Neural progenitor cell (in vitro differentiated cells): ENCODE data around the gene SRSF1. TPM values are rescaled to one million over a fixed set of nuclear protein-coding genes. Genes with fewer than 3 reads are reported as not detected.

Source experiments
- DNase-seq: peaks from one replicate; pipeline ENCODE4 v3.0.0-alpha.2; 2016; ENCODE audit warnings: low spot score
- H2AFZ ChIP-seq: fragments of 200-600 bp; sonication (generic); replicated peaks from 2 replicates; pipeline ENCODE4 v1.6.1; 2016; ENCODE audit warnings: antibody characterized with exemption
- H3F3A ChIP-seq: fragments of 200-600 bp; sonication (generic); 2 replicates; pipeline ENCODE4 v1.6.1; 2016; ENCODE audit warnings: antibody characterized with exemption, low read depth
- H3K27ac ChIP-seq: fragments of 200-600 bp; sonication (generic); 2 replicates; pipeline ENCODE4 v1.5.1; 2016; ENCODE audit warnings: mild to moderate bottlenecking
- H3K27me3 ChIP-seq: fragments of 200-600 bp; sonication (generic); 2 replicates; pipeline ENCODE4 v1.6.1; 2016; ENCODE audit warnings: mild to moderate bottlenecking, moderate library complexity
- H3K36me3 ChIP-seq: fragments of 200-600 bp; sonication (generic); 2 replicates; pipeline ENCODE4 v1.5.1; 2016
- H3K4me1 ChIP-seq: fragments of 200-600 bp; sonication (generic); 2 replicates; pipeline ENCODE4 v1.6.1; 2016; ENCODE audit warnings: mixed run types
- H3K4me2 ChIP-seq: fragments of 200-600 bp; sonication (generic); 2 replicates; pipeline ENCODE4 v1.6.1; 2016
- H3K4me3 ChIP-seq: fragments of 200-600 bp; sonication (generic); 2 replicates; pipeline ENCODE4 v1.5.1; 2016
- H3K79me2 ChIP-seq: fragments of 200-600 bp; sonication (generic); 2 replicates; pipeline ENCODE4 v1.6.1; 2016; ENCODE audit warnings: low read depth
- H3K9ac ChIP-seq: fragments of 200-600 bp; sonication (generic); 2 replicates; pipeline ENCODE4 v1.6.1; 2016
- H3K9me3 ChIP-seq: fragments of 200-600 bp; sonication (generic); 2 replicates; pipeline ENCODE4 v1.5.1; 2016; ENCODE audit warnings: low read depth
- H4K20me1 ChIP-seq: fragments of 200-600 bp; sonication (generic); 2 replicates; pipeline ENCODE4 v1.6.1; 2016; ENCODE audit warnings: low read depth
- H3K27ac Mint-ChIP-seq: 3 replicates; pipeline ENCODE4 v1.8.0; 2021; ENCODE audit warnings: mixed read lengths
- H3K27me3 Mint-ChIP-seq: 2 replicates; pipeline ENCODE4 v1.8.0; 2022; ENCODE audit warnings: low read depth, mild to moderate bottlenecking, inconsistent platforms, moderate library complexity, mixed read lengths; ENCODE audit not compliant: insufficient read depth
- H3K36me3 Mint-ChIP-seq: 3 replicates; pipeline ENCODE4 v1.8.0; 2021; ENCODE audit warnings: mixed read lengths
- H3K4me1 Mint-ChIP-seq: 3 replicates; pipeline ENCODE4 v1.8.0; 2021; ENCODE audit warnings: mixed read lengths
- H3K4me3 Mint-ChIP-seq: 3 replicates; pipeline ENCODE4 v1.8.0; 2021; ENCODE audit warnings: mild to moderate bottlenecking, moderate library complexity, mixed read lengths
- H3K9me3 Mint-ChIP-seq: 3 replicates; pipeline ENCODE4 v1.8.0; 2020; ENCODE audit warnings: mixed read lengths
- CTCF ChIP-seq: fragments of 200-600 bp; sonication (generic); IDR thresholded peaks from 2 replicates; pipeline ENCODE4 v1.5.1; 2017; ENCODE audit warnings: antibody characterized with exemption, mild to moderate bottlenecking
- EZH2 ChIP-seq: fragments of 200-600 bp; sonication (generic); IDR thresholded peaks from 2 replicates; pipeline ENCODE4 v1.6.1; 2017; ENCODE audit warnings: antibody characterized with exemption, mild to moderate bottlenecking, moderate library complexity
- EZH2phosphoT487 ChIP-seq: fragments of 200-600 bp; sonication (generic); IDR thresholded peaks from 2 replicates; pipeline ENCODE4 v1.6.1; 2017; ENCODE audit warnings: antibody characterized with exemption
- total RNA-seq: library from RNA; depleted of rRNA; stranded (reverse); fragments of >200 nt; gene quantifications from 2 replicates; pipeline ENCODE4 v1.2.3, GENCODE V29; 2015; ENCODE audit warnings: low replicate concordance

The SRSF1 gene
- total RNA-seq, 1 donor from 2014 or later = 556 TPM

GRCh38 chr17:57988301-57989250 is 18.5 kb downstream of the SRSF1 start:
- Histone ChIP-seq H3K79me2 (peaks cover 42% of the 10 kb centered on the region), H3K4me3 (peak overlapping the region; percentile 69), H4K20me1 (peaks cover 44% of the 10 kb centered on the region), H3K9me3 (no peaks in the 10 kb centered on the region), H3K9ac (peak overlapping the region; percentile 47), H3K27ac (peak overlapping the region; percentile 98), H3F3A (peaks cover 84% of the 10 kb centered on the region), H3K36me3 (no peaks in the 10 kb centered on the region), H3K4me1 (peaks cover 62% of the 10 kb centered on the region), H2AFZ (peak overlapping the region; percentile 26), H3K4me2 (peak overlapping the region; percentile 94), H3K27me3 (no peaks in the 10 kb centered on the region)
- Mint-ChIP-seq H3K36me3 (peaks cover 5% of the 10 kb centered on the region), H3K4me1 (peaks cover 77% of the 10 kb centered on the region), H3K27ac (peak overlapping the region; percentile 99), H3K9me3 (no peaks in the 10 kb centered on the region), H3K4me3 (peak overlapping the region; percentile 94), H3K27me3 (peaks cover 2% of the 10 kb centered on the region)
- TF ChIP-seq CTCF = no peak
- TF ChIP-seq EZH2 = no peak
- no peak for TF ChIP-seq EZH2phosphoT487
- peak; percentile 34 for DNase-seq

GRCh38 chr17:57987581-57988300 is 19.3 kb downstream of the SRSF1 start, which contains the start of gene VEZF1:
Gene VEZF1 (minus strand): TSS chr17:57988254. CDS start chr17:57988111, 143 bp downstream.
- H3K27ac ChIP-seq = peak within 1 kb of the TSS; percentile 98
- H4K20me1 ChIP-seq = peaks cover 44% of the 10 kb centered on the region
- no peaks in the 10 kb centered on the region for H3K9me3 ChIP-seq
- H3K79me2 ChIP-seq = peaks cover 50% of the 10 kb centered on the region
- H3K4me3 ChIP-seq = peak within 1 kb of the TSS; percentile 69
- Mint-ChIP-seq H3K36me3 (peaks cover 7% of the 10 kb centered on the region), H3K27ac (peak within 1 kb of the TSS; percentile 99), H3K4me1 (peaks cover 78% of the 10 kb centered on the region), H3K27me3 (peaks cover 2% of the 10 kb centered on the region), H3K4me3 (peak within 1 kb of the TSS; percentile 98), H3K9me3 (no peaks in the 10 kb centered on the region)
- DNase-seq = peak; percentile 95
- TF ChIP-seq EZH2phosphoT487 (no peak), CTCF (no peak), EZH2 (no peak)
- no peaks in the 10 kb centered on the region for H3K36me3 ChIP-seq
- H3K27me3 ChIP-seq = no peaks in the 10 kb centered on the region
- peaks cover 60% of the 10 kb centered on the region for H3K4me1 ChIP-seq
- H3F3A ChIP-seq = peaks cover 79% of the 10 kb centered on the region
- peak within 1 kb of the TSS; percentile 91 for H3K9ac ChIP-seq
- peak within 1 kb of the TSS; percentile 26 for H2AFZ ChIP-seq
- peak within 1 kb of the TSS; percentile 94 for H3K4me2 ChIP-seq

GRCh38 chr17:57986841-57987580 is 20.0 kb downstream of the SRSF1 start:
- no peak for TF ChIP-seq EZH2phosphoT487
- TF ChIP-seq EZH2 = no peak
- no peak for TF ChIP-seq CTCF
- H4K20me1 ChIP-seq = peaks cover 48% of the 10 kb centered on the region
- no peaks in the 10 kb centered on the region for H3K36me3 ChIP-seq
- Mint-ChIP-seq H3K36me3 (peaks cover 13% of the 10 kb centered on the region), H3K27me3 (peaks cover 2% of the 10 kb centered on the region), H3K4me1 (peaks cover 80% of the 10 kb centered on the region), H3K9me3 (no peaks in the 10 kb centered on the region), H3K27ac (peak overlapping the region; percentile 97), H3K4me3 (peak overlapping the region; percentile 98)
- no peak overlapping the region for H2AFZ ChIP-seq
- H3K27ac ChIP-seq = peak overlapping the region; percentile 98
- peak overlapping the region; percentile 91 for H3K9ac ChIP-seq
- peaks cover 60% of the 10 kb centered on the region for H3K4me1 ChIP-seq
- peak; percentile 78 for DNase-seq
- H3K4me2 ChIP-seq = peak overlapping the region; percentile 94
- no peaks in the 10 kb centered on the region for H3K9me3 ChIP-seq
- H3F3A ChIP-seq = peaks cover 73% of the 10 kb centered on the region
- H3K4me3 ChIP-seq = peak overlapping the region; percentile 69
- peaks cover 57% of the 10 kb centered on the region for H3K79me2 ChIP-seq
- H3K27me3 ChIP-seq = no peaks in the 10 kb centered on the region
